Chondrocyte (in vitro differentiated cells): ENCODE data around the gene TXNRD2. TPM values are rescaled to one million over a fixed set of nuclear protein-coding genes. Genes with fewer than 3 reads are reported as not detected.

Source experiments
- DNase-seq: peaks from one replicate; pipeline ENCODE4 v3.0.0; 2021; ENCODE audit warnings: mixed read lengths, low spot score
- H3K27ac Mint-ChIP-seq: one replicate; pipeline ENCODE4 v1.8.0; 2021; ENCODE audit warnings: mild to moderate bottlenecking, moderate library complexity, mixed read lengths; ENCODE audit not compliant: unreplicated experiment
- H3K27me3 Mint-ChIP-seq: 2 replicates; pipeline ENCODE4 v1.8.0; 2021; ENCODE audit warnings: low read depth, mixed read lengths
- H3K36me3 Mint-ChIP-seq: 2 replicates; pipeline ENCODE4 v1.8.0; 2021; ENCODE audit warnings: low read depth, mixed read lengths
- H3K4me1 Mint-ChIP-seq: 2 replicates; pipeline ENCODE4 v1.8.0; 2021; ENCODE audit warnings: low read depth, mild to moderate bottlenecking, mixed read lengths
- H3K4me3 Mint-ChIP-seq: one replicate; pipeline ENCODE4 v1.8.0; 2021; ENCODE audit warnings: mild to moderate bottlenecking, moderate library complexity, mixed read lengths; ENCODE audit not compliant: unreplicated experiment
- H3K9me3 Mint-ChIP-seq: 2 replicates; pipeline ENCODE4 v1.8.0; 2021; ENCODE audit warnings: low read depth, mixed read lengths
- CTCF ChIP-seq: fragments of 200-600 bp; sonication (generic); IDR thresholded peaks from 2 replicates; pipeline ENCODE4 v1.5.0; 2021; ENCODE audit warnings: antibody characterized with exemption, mild to moderate bottlenecking, moderate library complexity
- total RNA-seq: library from RNA; stranded (reverse); gene quantifications from 3 replicates; pipeline ENCODE4 v1.2.1, GENCODE V29; 2021

The TXNRD2 gene
- total RNA-seq, 1 donor from 2014 or later = 14.1 TPM

- no peak for TF ChIP-seq CTCF
- no peaks in the 10 kb centered on the region for H3K9me3 Mint-ChIP-seq
- H3K4me3 Mint-ChIP-seq = peak overlapping the region; percentile 28
- H3K27ac Mint-ChIP-seq = peak overlapping the region; percentile 65
- no peaks in the 10 kb centered on the region for H3K27me3 Mint-ChIP-seq
- H3K4me1 Mint-ChIP-seq = peaks cover 55% of the 10 kb centered on the region
- H3K36me3 Mint-ChIP-seq = no peaks in the 10 kb centered on the region
- DNase-seq = peak; percentile 89
Measured at GRCh38 chr22:19879992-19880785, 61.4 kb downstream of the TXNRD2 start.

- Mint-ChIP-seq H3K4me3 (no peak overlapping the region), H3K36me3 (no peaks in the 10 kb centered on the region), H3K27me3 (no peaks in the 10 kb centered on the region), H3K4me1 (peaks cover 58% of the 10 kb centered on the region), H3K27ac (peak overlapping the region; percentile 17), H3K9me3 (no peaks in the 10 kb centered on the region)
- no peak for TF ChIP-seq CTCF
- DNase-seq = peak; percentile 87
Measured at GRCh38 chr22:19879643-19879991, 62.0 kb downstream of the TXNRD2 start.

- no peak for TF ChIP-seq CTCF
- no peaks in the 10 kb centered on the region for H3K36me3 Mint-ChIP-seq
- no peak overlapping the region for H3K4me3 Mint-ChIP-seq
- H3K9me3 Mint-ChIP-seq = no peaks in the 10 kb centered on the region
- H3K4me1 Mint-ChIP-seq = peaks cover 61% of the 10 kb centered on the region
- peak overlapping the region; percentile 0 for H3K27ac Mint-ChIP-seq
- DNase-seq = peak; percentile 77
- no peaks in the 10 kb centered on the region for H3K27me3 Mint-ChIP-seq
Measured at GRCh38 chr22:19879246-19879570, 62.4 kb downstream of the TXNRD2 start.

GRCh38 chr22:19878461-19879245 lies 63.0 kb downstream of the TXNRD2 start:
- DNase-seq = peak; percentile 85
- H3K27ac Mint-ChIP-seq = peak overlapping the region; percentile 0
- H3K4me1 Mint-ChIP-seq = peaks cover 61% of the 10 kb centered on the region

More at GRCh38 chr22:19878461-19879245, 63.0 kb downstream of the TXNRD2 start:
- Mint-ChIP-seq H3K9me3 (no peaks in the 10 kb centered on the region), H3K27me3 (no peaks in the 10 kb centered on the region), H3K4me3 (no peak overlapping the region), H3K36me3 (no peaks in the 10 kb centered on the region)
- TF ChIP-seq CTCF = no peak
